ENCODE results near the gene NRGN.

NRGN gene
- 0.09 to 0.77 (median 0.17) reads per million in 3 donors for total RNA-seq

DNA sequence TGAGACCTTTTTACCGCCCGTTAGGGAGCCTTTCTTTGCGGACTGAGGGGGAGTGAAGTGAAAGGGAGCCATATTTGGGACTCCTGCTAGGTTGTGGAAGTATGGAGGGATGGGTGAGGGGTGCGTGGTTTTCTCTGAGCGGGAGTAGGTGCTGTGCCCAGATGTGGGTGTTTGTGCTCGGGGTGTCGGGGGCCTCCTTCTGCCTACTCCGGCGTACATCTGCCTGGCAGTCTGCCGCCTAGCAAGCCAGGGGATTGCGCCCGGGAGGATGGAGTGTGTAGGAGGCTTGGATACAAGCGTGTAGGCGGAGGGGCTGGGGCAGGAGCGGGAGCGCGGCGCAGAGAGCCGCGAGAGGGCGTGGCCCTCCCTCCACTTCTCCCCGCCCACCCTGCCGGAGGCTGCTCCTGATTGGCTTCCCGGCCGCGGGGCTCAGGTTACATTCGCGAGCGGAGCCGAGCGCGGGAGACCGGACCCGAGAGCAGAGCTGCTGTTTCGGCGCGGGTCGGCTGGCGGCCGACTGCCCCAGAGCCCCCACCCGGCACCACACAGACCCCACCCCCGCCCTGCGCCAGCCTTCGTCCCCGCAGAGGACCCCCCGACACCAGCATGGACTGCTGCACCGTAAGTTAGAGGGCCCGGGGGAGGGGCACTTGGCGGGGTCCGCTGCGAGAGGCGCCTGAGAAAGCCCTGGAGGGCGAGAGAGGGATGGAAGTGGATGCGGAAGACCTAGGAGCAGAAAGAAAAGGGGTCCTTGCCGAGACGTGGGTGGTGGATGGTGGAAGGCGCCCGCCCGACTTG lies at the start of gene NRGN:
NRGN (plus strand) TSS at position 464 of the 798 bp plus-strand sequence; CDS start at position 607, 143 bp downstream.
- Histone ChIP-seq H3K36me3 (ENCODE audit: control insufficient read depth, insufficient read depth, low read length) (no peaks in the 10 kb centered on the region), H3K4me1 (ENCODE audit: control insufficient read depth, insufficient read depth, low read length, poor library complexity, severe bottlenecking) (peaks cover 10% of the 10 kb centered on the region), H3K4me3 (ENCODE audit: insufficient read depth, low read depth, low read length, poor library complexity, severe bottlenecking) (peak within 1 kb of the TSS; percentile 69), H3K9me3 (ENCODE audit: control insufficient read depth, low read length) (no peaks in the 10 kb centered on the region), H3K27me3 (replicated peaks; ENCODE audit: control insufficient read depth, insufficient read depth, low read length, poor library complexity, severe bottlenecking) (no peaks in the 10 kb centered on the region), H3K27ac (ENCODE audit: insufficient read depth, low read length, poor library complexity, severe bottlenecking) (no peak within 1 kb of the TSS)
- peak; percentile 65 to 76 (median 71) for DNase-seq

- H3K36me3 ChIP-seq (ENCODE audit: control insufficient read depth, insufficient read depth, low read length), result no peaks in the 10 kb centered on the region
- no peaks in the 10 kb centered on the region for H3K27me3 ChIP-seq (replicated peaks; ENCODE audit: control insufficient read depth, insufficient read depth, low read length, poor library complexity, severe bottlenecking)
- no peaks in the 10 kb centered on the region for H3K9me3 ChIP-seq (ENCODE audit: control insufficient read depth, low read length)
- H3K4me1 ChIP-seq (ENCODE audit: control insufficient read depth, insufficient read depth, low read length, poor library complexity, severe bottlenecking), result no peaks in the 10 kb centered on the region
- H3K4me3 ChIP-seq (ENCODE audit: insufficient read depth, low read depth, low read length, poor library complexity, severe bottlenecking), result no peak overlapping the region
- H3K27ac ChIP-seq (ENCODE audit: insufficient read depth, low read length, poor library complexity, severe bottlenecking), result no peak overlapping the region
- no peak for DNase-seq
Observed at GRCh38 chr11:124693142-124693541, 46.6 kb upstream of the NRGN start.

DNA sequence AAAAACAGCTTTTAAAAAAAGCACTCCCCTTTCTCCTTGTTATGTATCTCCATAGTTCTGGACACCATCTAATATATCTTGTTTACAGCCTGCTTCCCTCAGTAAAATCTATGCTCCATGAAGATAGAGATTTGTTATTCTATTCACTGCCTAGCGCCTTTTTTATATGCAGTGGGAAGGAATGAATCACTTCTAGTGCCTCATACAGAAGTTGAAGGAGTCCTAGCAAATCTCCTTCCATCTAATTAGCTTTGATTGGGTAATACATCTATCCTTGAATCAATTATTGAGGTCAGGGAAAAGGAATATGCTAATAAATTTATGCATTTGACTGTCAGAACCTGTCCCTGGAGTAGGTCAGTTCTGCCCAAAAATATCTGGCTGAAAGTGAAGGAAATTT lies 40.2 kb upstream of the NRGN start:
- Histone ChIP-seq H3K27ac (ENCODE audit: insufficient read depth, low read length, poor library complexity, severe bottlenecking) (no peak overlapping the region), H3K36me3 (ENCODE audit: control insufficient read depth, insufficient read depth, low read length) (no peaks in the 10 kb centered on the region), H3K4me1 (ENCODE audit: control insufficient read depth, insufficient read depth, low read length, poor library complexity, severe bottlenecking) (no peaks in the 10 kb centered on the region), H3K4me3 (ENCODE audit: insufficient read depth, low read depth, low read length, poor library complexity, severe bottlenecking) (no peak overlapping the region), H3K9me3 (ENCODE audit: control insufficient read depth, low read length) (no peaks in the 10 kb centered on the region), H3K27me3 (replicated peaks; ENCODE audit: control insufficient read depth, insufficient read depth, low read length, poor library complexity, severe bottlenecking) (no peaks in the 10 kb centered on the region)
- no peak for DNase-seq

- H3K9me3 ChIP-seq (ENCODE audit: control insufficient read depth, low read length), result no peaks in the 10 kb centered on the region
- DNase-seq, result no peak
- no peak overlapping the region for H3K27ac ChIP-seq (ENCODE audit: insufficient read depth, low read length, poor library complexity, severe bottlenecking)
- H3K27me3 ChIP-seq (replicated peaks; ENCODE audit: control insufficient read depth, insufficient read depth, low read length, poor library complexity, severe bottlenecking), result no peaks in the 10 kb centered on the region
- H3K4me1 ChIP-seq (ENCODE audit: control insufficient read depth, insufficient read depth, low read length, poor library complexity, severe bottlenecking), result no peaks in the 10 kb centered on the region
- no peak overlapping the region for H3K4me3 ChIP-seq (ENCODE audit: insufficient read depth, low read depth, low read length, poor library complexity, severe bottlenecking)
- no peaks in the 10 kb centered on the region for H3K36me3 ChIP-seq (ENCODE audit: control insufficient read depth, insufficient read depth, low read length)
Observed at GRCh38 chr11:124700028-124700427, 39.7 kb upstream of the NRGN start.

DNA sequence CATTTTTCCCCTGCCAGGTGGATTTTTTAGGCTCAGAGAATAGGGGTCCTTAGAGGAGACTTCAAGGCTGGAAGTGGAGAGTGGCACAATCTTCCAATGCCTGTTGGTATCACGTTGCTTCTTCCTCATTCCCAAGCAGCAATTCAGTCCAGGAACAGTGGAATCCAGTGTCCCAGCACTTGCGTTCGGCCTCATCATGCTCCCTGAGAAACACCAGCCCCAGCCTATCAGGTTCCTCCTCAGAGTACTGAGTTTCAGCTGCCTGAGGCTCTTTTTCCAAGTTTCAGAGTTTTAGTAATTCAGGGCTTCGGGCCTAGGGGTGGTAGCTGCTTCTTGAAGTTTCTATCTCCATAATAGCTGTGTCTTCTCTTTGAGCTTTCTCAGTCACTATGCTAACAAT lies 31.9 kb upstream of the NRGN start:
- Histone ChIP-seq H3K9me3 (ENCODE audit: control insufficient read depth, low read length) (peaks cover 3% of the 10 kb centered on the region), H3K4me3 (ENCODE audit: insufficient read depth, low read depth, low read length, poor library complexity, severe bottlenecking) (no peak overlapping the region), H3K27ac (ENCODE audit: insufficient read depth, low read length, poor library complexity, severe bottlenecking) (no peak overlapping the region), H3K27me3 (replicated peaks; ENCODE audit: control insufficient read depth, insufficient read depth, low read length, poor library complexity, severe bottlenecking) (no peaks in the 10 kb centered on the region), H3K36me3 (ENCODE audit: control insufficient read depth, insufficient read depth, low read length) (no peaks in the 10 kb centered on the region), H3K4me1 (ENCODE audit: control insufficient read depth, insufficient read depth, low read length, poor library complexity, severe bottlenecking) (no peaks in the 10 kb centered on the region)
- DNase-seq, result no peak

DNA sequence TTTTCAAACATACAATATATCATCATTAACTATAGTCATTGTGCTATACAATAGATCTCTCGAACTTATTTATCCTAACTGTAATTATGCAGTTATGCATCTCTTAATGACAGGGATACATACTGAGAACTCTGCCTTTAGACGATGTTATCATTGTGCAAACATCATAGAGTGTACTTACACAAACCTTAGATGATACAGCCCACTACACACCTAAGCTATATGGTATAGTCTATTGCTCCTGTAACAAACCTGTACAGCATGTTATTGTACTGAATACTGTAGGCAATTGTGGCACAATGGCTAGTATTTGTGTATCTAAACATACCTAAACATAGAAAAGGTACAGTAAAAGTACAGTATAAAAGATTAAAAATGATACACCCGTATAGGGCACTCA lies 27.4 kb upstream of the NRGN start:
- Histone ChIP-seq H3K9me3 (ENCODE audit: control insufficient read depth, low read length) (peaks cover 3% of the 10 kb centered on the region), H3K4me1 (ENCODE audit: control insufficient read depth, insufficient read depth, low read length, poor library complexity, severe bottlenecking) (no peaks in the 10 kb centered on the region), H3K27ac (ENCODE audit: insufficient read depth, low read length, poor library complexity, severe bottlenecking) (no peak overlapping the region), H3K4me3 (ENCODE audit: insufficient read depth, low read depth, low read length, poor library complexity, severe bottlenecking) (no peak overlapping the region), H3K27me3 (replicated peaks; ENCODE audit: control insufficient read depth, insufficient read depth, low read length, poor library complexity, severe bottlenecking) (peaks cover 2% of the 10 kb centered on the region), H3K36me3 (ENCODE audit: control insufficient read depth, insufficient read depth, low read length) (no peaks in the 10 kb centered on the region)
- DNase-seq, result no peak

DNA sequence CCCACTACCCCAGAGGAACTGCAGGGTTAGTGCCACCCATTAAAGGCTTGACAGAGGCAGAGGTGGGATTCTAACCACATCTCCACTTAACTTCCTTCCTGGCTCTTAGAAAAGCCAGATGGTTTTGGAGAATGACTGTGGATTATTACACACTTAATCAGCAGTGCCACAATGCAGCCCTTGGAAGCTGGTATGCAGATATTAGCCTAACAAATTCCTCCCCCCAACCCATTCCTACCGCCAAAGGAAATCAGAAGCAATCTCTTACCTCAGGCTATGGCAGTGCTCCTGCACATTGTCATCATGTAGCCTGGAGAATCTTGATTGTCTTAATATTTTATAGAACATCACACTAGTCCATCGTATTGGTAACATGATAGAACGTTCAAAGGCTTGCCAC lies 23.2 kb upstream of the NRGN start:
- H3K9me3 ChIP-seq (ENCODE audit: control insufficient read depth, low read length), result no peaks in the 10 kb centered on the region
- peaks cover 11% of the 10 kb centered on the region for H3K27me3 ChIP-seq (replicated peaks; ENCODE audit: control insufficient read depth, insufficient read depth, low read length, poor library complexity, severe bottlenecking)
- peaks cover 11% of the 10 kb centered on the region for H3K4me1 ChIP-seq (ENCODE audit: control insufficient read depth, insufficient read depth, low read length, poor library complexity, severe bottlenecking)
- H3K27ac ChIP-seq (ENCODE audit: insufficient read depth, low read length, poor library complexity, severe bottlenecking), result no peak overlapping the region
- no peak for DNase-seq
- no peaks in the 10 kb centered on the region for H3K36me3 ChIP-seq (ENCODE audit: control insufficient read depth, insufficient read depth, low read length)
- H3K4me3 ChIP-seq (ENCODE audit: insufficient read depth, low read depth, low read length, poor library complexity, severe bottlenecking), result no peak overlapping the region

DNA sequence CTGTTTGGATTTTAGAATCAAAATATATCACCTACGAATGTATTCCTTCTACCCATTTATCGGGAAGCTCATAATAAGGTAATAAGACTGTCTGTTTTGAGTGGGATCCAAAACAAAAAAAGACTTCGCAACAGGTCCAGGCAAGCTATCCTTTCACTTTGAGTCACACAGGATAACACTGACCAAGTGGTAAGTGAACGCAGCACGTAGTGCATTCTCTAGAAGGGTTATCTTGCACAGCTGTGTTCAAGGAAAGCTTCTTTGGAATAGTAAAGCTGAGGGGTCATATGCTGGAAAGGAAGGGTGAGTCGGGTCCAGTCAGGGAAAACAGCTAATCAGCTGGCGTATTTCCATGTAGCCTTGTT lies 22.3 kb upstream of the NRGN start:
- Histone ChIP-seq H3K27ac (ENCODE audit: insufficient read depth, low read length, poor library complexity, severe bottlenecking) (no peak overlapping the region), H3K36me3 (ENCODE audit: control insufficient read depth, insufficient read depth, low read length) (no peaks in the 10 kb centered on the region), H3K4me3 (ENCODE audit: insufficient read depth, low read depth, low read length, poor library complexity, severe bottlenecking) (no peak overlapping the region), H3K27me3 (replicated peaks; ENCODE audit: control insufficient read depth, insufficient read depth, low read length, poor library complexity, severe bottlenecking) (peaks cover 11% of the 10 kb centered on the region), H3K4me1 (ENCODE audit: control insufficient read depth, insufficient read depth, low read length, poor library complexity, severe bottlenecking) (peaks cover 11% of the 10 kb centered on the region), H3K9me3 (ENCODE audit: control insufficient read depth, low read length) (no peaks in the 10 kb centered on the region)
- DNase-seq, result no peak

- Histone ChIP-seq H3K4me3 (ENCODE audit: insufficient read depth, low read depth, low read length, poor library complexity, severe bottlenecking) (peak overlapping the region; percentile 46), H3K27me3 (replicated peaks; ENCODE audit: control insufficient read depth, insufficient read depth, low read length, poor library complexity, severe bottlenecking) (peaks cover 11% of the 10 kb centered on the region), H3K27ac (ENCODE audit: insufficient read depth, low read length, poor library complexity, severe bottlenecking) (no peak overlapping the region), H3K36me3 (ENCODE audit: control insufficient read depth, insufficient read depth, low read length) (no peaks in the 10 kb centered on the region), H3K4me1 (ENCODE audit: control insufficient read depth, insufficient read depth, low read length, poor library complexity, severe bottlenecking) (peaks cover 11% of the 10 kb centered on the region), H3K9me3 (ENCODE audit: control insufficient read depth, low read length) (no peaks in the 10 kb centered on the region)
- DNase-seq, result peak in 2 of 3 donors; percentile 4 to 16
Observed at GRCh38 chr11:124717786-124718651, 21.7 kb upstream of the NRGN start.

DNA sequence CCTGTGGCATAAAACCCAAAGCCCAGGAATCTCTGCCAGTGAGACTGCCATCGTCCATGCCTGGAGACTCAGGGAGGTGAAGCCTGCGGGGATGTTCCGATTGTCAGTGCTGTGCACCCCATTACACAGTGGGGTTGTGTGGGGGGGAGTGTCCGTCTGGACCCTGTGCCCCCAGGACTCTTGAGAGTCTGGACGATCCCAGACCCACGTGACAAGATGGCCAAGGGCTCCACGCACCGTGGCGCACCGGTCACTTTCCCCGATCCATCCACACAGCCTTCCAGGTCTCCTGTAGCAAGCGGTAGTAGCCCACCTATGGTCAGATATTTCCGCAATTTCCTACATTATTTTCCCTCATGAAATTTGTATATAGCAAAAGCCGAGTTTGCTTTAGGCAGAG lies 20.9 kb upstream of the NRGN start:
- H3K9me3 ChIP-seq (ENCODE audit: control insufficient read depth, low read length), result no peaks in the 10 kb centered on the region
- H3K27ac ChIP-seq (ENCODE audit: insufficient read depth, low read length, poor library complexity, severe bottlenecking), result no peak overlapping the region
- H3K4me3 ChIP-seq (ENCODE audit: insufficient read depth, low read depth, low read length, poor library complexity, severe bottlenecking), result no peak overlapping the region
- no peaks in the 10 kb centered on the region for H3K36me3 ChIP-seq (ENCODE audit: control insufficient read depth, insufficient read depth, low read length)
- no peak for DNase-seq
- H3K27me3 ChIP-seq (replicated peaks; ENCODE audit: control insufficient read depth, insufficient read depth, low read length, poor library complexity, severe bottlenecking), result peaks cover 11% of the 10 kb centered on the region
- H3K4me1 ChIP-seq (ENCODE audit: control insufficient read depth, insufficient read depth, low read length, poor library complexity, severe bottlenecking), result peaks cover 11% of the 10 kb centered on the region

Measured in effector memory CD4-positive, alpha-beta T cell (primary cell).